SK-MEL-5 (cell line): ENCODE measurements around the gene CSRNP3. TPM values are rescaled to one million over a fixed set of nuclear protein-coding genes. Genes with fewer than 3 reads are reported as not detected.

Experiments used
- DNase-seq: peaks from one replicate; pipeline ENCODE4 v3.0.0-alpha.2; 2016; ENCODE audit warnings: low read depth, low spot score
- in situ Hi-C: cut with HindIII; loops from 2 replicates; pipeline ENCODE4 v1.10.0; 2016; ENCODE audit warnings: low sequenced_read_pairs, high pct_unique_total_duplicates, low pct_unique_long_range_greater_than_20kb
- total RNA-seq: library from RNA; depleted of rRNA; stranded (reverse); fragments of >200 nt; shearing (Covaris generic); gene quantifications from 2 replicates; pipeline ENCODE4 v1.2.3, GENCODE V29; 2014

The CSRNP3 gene
- total RNA-seq, 1 experiment from 2014 or later: 0.45 TPM

DNA sequence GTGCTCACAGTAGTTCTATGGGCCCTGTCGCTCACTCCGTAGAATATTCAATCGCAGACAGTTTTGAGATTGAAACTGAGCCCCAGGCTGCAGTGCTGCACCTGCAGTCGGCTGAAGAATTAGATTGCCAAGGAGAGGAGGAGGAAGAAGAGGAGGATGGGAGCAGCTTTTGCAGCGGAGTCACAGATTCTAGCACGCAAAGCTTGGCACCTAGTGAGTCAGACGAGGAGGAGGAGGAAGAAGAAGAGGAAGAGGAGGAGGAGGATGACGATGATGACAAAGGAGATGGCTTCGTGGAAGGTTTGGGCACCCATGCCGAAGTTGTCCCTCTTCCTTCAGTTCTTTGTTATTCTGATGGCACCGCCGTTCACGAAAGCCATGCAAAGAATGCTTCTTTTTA, 209.4 kb downstream of the CSRNP3 start:
- in situ Hi-C loops: no loop called here
- no peak for DNase-seq

- no peak for DNase-seq
- in situ Hi-C loops: no loop called here
Measured at GRCh38 chr2:165679621-165680020, 210.1 kb downstream of the CSRNP3 start.

- in situ Hi-C loops: no loop called here
- DNase-seq: peak; percentile 91
Measured at GRCh38 chr2:165681841-165682240, 212.3 kb downstream of the CSRNP3 start.

- in situ Hi-C loops: no loop called here
- no peak for DNase-seq
Measured at GRCh38 chr2:165682546-165682945, 213.0 kb downstream of the CSRNP3 start.

- DNase-seq: no peak
- in situ Hi-C loops: no loop called here
Measured at GRCh38 chr2:165686800-165687199, 217.3 kb downstream of the CSRNP3 start.

GRCh38 chr2:165687426-165688002, 218.0 kb downstream of the CSRNP3 start:
- DNase-seq: no peak
- in situ Hi-C loops: no loop called here

GRCh38 chr2:165691615-165692014, 222.1 kb downstream of the CSRNP3 start:
- DNase-seq: no peak
- in situ Hi-C loops: no loop called here

- in situ Hi-C loops: no loop called here
- DNase-seq: no peak
Measured at GRCh38 chr2:165692906-165693305, 223.4 kb downstream of the CSRNP3 start.

- in situ Hi-C loops: no loop called here
- DNase-seq: no peak
Measured at GRCh38 chr2:165693838-165694237, 224.3 kb downstream of the CSRNP3 start.

DNA sequence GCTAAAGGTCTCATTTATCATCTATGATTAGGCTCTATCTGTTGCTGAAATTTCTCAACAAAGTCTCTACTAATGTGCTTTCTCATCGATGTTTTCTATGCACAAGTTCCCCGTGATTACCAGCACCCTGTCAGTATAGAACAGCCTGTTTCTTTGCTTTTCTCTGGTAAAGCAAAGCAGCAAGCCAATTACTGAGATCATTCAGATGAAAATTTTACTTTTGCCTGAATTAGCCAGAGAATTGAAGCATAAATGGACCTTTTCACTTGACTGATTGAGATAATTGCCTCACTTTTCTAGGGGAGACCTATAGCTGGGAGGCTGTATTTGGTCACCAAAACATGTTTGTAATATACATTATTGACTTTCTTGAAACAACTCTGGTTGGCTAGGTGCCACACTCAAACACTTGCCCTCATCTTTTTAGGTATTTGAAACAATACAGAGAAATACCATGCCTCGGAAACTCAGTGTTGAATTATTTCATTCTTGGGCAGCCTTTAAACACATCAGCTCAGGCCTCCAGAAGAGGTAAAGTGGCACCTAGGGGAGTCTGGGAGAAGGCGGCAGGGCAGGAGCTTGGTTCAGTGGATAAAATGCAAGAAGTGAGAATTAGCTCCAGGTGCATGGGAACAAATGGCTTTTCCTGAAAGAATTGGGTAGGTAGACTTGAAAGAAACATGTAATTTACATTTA, 228.4 kb downstream of the CSRNP3 start:
- no peak for DNase-seq
- in situ Hi-C loops: no loop called here

GRCh38 chr2:165698444-165698884, 229.0 kb downstream of the CSRNP3 start:
- in situ Hi-C loops: no loop called here
- peak; percentile 76 for DNase-seq

GRCh38 chr2:165699946-165700345, 230.4 kb downstream of the CSRNP3 start:
- in situ Hi-C loops: no loop called here
- no peak for DNase-seq

DNA sequence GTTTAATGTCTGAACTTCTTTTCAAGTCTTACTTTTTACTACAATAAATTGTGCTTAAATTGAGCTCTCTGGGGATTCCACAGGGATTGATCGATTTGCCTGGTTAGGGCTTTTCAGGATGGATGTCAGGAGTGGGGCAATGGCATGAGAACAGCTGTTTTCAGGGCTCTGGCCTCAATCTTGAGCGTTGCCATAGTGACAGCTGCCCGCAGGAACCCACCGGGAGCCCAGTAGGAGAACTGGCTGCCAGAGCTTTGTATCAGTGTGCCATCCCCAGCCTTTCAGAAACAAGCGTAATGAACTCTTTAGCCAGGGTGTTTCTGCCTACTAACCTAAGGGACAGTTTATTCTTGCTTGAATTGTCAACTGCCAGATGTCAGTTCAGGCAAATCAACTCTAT, 231.0 kb downstream of the CSRNP3 start:
- in situ Hi-C loops: no loop called here

GRCh38 chr2:165701147-165701546, 231.6 kb downstream of the CSRNP3 start:
- no peak for DNase-seq
- in situ Hi-C loops: no loop called here

More for the DNA sequence above, 231.0 kb downstream of the CSRNP3 start:
- no peak for DNase-seq

DNA sequence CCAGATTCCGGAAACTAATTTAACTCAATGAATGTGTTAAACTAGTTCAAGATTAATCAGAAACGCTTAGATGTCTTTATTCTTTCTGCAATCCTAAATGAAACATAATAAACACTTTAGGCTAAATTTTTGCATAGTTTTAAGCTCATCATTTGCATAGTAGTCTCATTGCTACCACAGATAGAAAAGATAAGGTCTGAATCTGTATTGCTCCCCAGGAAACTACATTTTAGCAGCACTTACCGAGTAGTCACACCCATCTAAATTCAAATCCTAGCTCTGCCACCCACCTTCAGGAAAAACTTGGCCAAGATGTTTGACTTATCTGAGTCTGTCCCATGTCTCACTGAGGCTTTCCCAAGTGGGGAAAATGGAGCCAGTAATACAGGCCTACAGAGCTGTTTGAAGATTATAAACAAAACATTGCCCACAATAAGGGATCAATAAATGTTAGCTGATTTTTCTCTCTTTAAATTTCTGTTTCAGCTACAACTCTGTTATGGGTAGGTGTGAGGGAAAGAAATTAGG, 237.5 kb downstream of the CSRNP3 start:
- in situ Hi-C loops: no loop called here
- DNase-seq: no peak

DNA sequence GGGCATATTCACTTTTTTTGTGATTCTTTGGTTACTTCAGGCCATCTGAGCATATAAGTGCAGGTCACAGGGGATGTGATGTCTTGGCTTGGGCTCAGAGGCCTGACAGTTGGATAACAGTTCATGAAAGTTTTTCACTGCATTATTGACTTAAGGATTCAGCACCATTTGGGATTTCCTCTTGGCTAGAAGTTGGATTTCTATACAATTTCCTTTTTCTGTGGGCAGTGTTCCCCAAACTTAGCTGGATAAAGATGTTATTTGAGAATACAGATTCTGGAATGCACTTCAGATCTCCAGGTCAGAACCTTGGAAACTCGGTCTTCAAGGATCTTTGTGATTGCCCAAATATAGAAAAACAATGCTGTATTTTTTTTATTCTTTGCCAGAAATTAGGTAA, 246.6 kb downstream of the CSRNP3 start:
- DNase-seq: no peak
- in situ Hi-C loops: no loop called here

- in situ Hi-C loops: no loop called here
Measured at GRCh38 chr2:165718610-165719210, 249.2 kb downstream of the CSRNP3 start.

DNA sequence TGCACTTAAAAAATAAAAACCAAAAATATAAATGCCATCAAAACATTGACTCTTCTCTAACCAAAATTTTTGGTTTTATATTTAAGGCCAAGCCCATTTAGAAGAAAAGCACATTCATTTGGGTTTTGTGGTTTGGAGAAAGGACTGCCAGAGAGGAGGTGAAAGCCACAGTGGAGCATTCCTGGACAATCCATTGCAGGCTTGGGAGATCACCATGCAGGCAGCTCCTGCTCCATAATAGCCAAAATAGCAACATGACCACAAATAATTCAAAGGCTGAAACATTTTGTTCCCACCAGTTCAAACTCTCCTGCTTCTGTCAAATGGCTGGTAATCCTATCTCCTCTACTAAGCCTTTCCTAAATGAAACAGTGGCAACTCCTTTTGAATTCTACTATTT, 251.0 kb downstream of the CSRNP3 start:
- DNase-seq: no peak
- in situ Hi-C loops: no loop called here

More at GRCh38 chr2:165718610-165719210, 249.2 kb downstream of the CSRNP3 start:
- no peak for DNase-seq

GRCh38 chr2:165725421-165725820, 255.9 kb downstream of the CSRNP3 start:
- in situ Hi-C loops: no loop called here
- DNase-seq: no peak
